WTC11 (cell line): ENCODE results near the gene AGAP1. TPM values are rescaled to one million over a fixed set of nuclear protein-coding genes. Genes with fewer than 3 reads are reported as not detected.

Experiments used
- ATAC-seq: fragments of 200-7000 bp; cut with Tn5 transposase; 2 replicates; pipeline ENCODE4 v1.10.0; 2021; ENCODE audit warnings: mild to moderate bottlenecking, moderate library complexity
- CTCF ChIA-PET: fragments of 300-600 bp; sonication (Branson Sonifier 250); formaldehyde crosslinking; loops from one replicate; lab custom pipeline; 2021; ENCODE audit warnings: antibody characterized with exemption; lab: Charles Lee
- POLR2A ChIA-PET: fragments of 350-600 bp; sonication (Branson Sonifier 250); formaldehyde crosslinking; loops from one replicate; lab custom pipeline; 2021; ENCODE audit warnings: antibody characterized with exemption; lab: Charles Lee
- DNase-seq: peaks from one replicate; pipeline ENCODE4 v3.0.0; 2021; ENCODE audit warnings: low spot score
- H3K27ac Mint-ChIP-seq: 2 replicates; pipeline ENCODE4 v1.8.0; 2021; ENCODE audit warnings: mixed read lengths
- H3K27me3 Mint-ChIP-seq: 2 replicates; pipeline ENCODE4 v1.8.0; 2021; ENCODE audit warnings: low read depth, mild to moderate bottlenecking, moderate library complexity, mixed read lengths
- H3K36me3 Mint-ChIP-seq: 2 replicates; pipeline ENCODE4 v1.8.0; 2021; ENCODE audit warnings: mixed read lengths
- H3K4me1 Mint-ChIP-seq: 2 replicates; pipeline ENCODE4 v1.8.0; 2022; ENCODE audit warnings: mixed read lengths
- H3K4me3 Mint-ChIP-seq: 2 replicates; pipeline ENCODE4 v1.8.0; 2021; ENCODE audit warnings: mild to moderate bottlenecking, moderate library complexity, mixed read lengths
- H3K9me3 Mint-ChIP-seq: 2 replicates; pipeline ENCODE4 v1.8.0; 2021; ENCODE audit warnings: mixed read lengths
- FOXK1 ChIP-seq: sonication (generic); formaldehyde crosslinking; IDR thresholded peaks from 2 replicates; pipeline ENCODE4 v1.8.0; 2022; ENCODE audit warnings: mild to moderate bottlenecking, moderate library complexity, missing genetic modification reagents
- GRHL2 ChIP-seq: fragments of 250-450 bp; sonication (Bioruptor Pico); IDR thresholded peaks from 2 replicates; pipeline ENCODE4 v1.8.0; 2022; ENCODE audit warnings: mild to moderate bottlenecking, moderate library complexity; ENCODE audit not compliant: insufficient replicate concordance, severe bottlenecking
- JUN ChIP-seq: sonication (generic); formaldehyde crosslinking; IDR thresholded peaks from 2 replicates; pipeline ENCODE4 v1.8.0; 2023; ENCODE audit warnings: mild to moderate bottlenecking, missing genetic modification reagents
- NFE2L1 ChIP-seq: sonication (generic); formaldehyde crosslinking; IDR thresholded peaks from 2 replicates; pipeline ENCODE4 v1.8.1; 2023; ENCODE audit warnings: missing genetic modification reagents
- OVOL2 ChIP-seq: fragments of 250-450 bp; sonication (Bioruptor Pico); IDR thresholded peaks from 2 replicates; pipeline ENCODE4 v1.9.0; 2021; ENCODE audit warnings: mild to moderate bottlenecking, borderline replicate concordance
- SMAD4 ChIP-seq: sonication (generic); formaldehyde crosslinking; IDR thresholded peaks from 2 replicates; pipeline ENCODE4 v1.8.0; 2022; ENCODE audit warnings: mild to moderate bottlenecking, missing genetic modification reagents
- ZBTB21 ChIP-seq: sonication (generic); formaldehyde crosslinking; IDR thresholded peaks from 2 replicates; pipeline ENCODE4 v1.8.1; 2023; ENCODE audit warnings: mild to moderate bottlenecking, missing genetic modification reagents, borderline replicate concordance
- ZNF232 ChIP-seq: sonication (generic); formaldehyde crosslinking; IDR thresholded peaks from 2 replicates; pipeline ENCODE4 v1.8.0; 2022; ENCODE audit warnings: mild to moderate bottlenecking, missing genetic modification reagents
- ZNF416 ChIP-seq: fragments of 250-450 bp; sonication (Bioruptor Pico); IDR thresholded peaks from 2 replicates; pipeline ENCODE4 v1.9.0; 2021; ENCODE audit warnings: mild to moderate bottlenecking, inconsistent platforms
- ZNF423 ChIP-seq: fragments of 250-450 bp; sonication (Bioruptor Pico); IDR thresholded peaks from 2 replicates; pipeline ENCODE4 v2.1.2; 2022; ENCODE audit warnings: mild to moderate bottlenecking, moderate library complexity
- total RNA-seq: library from RNA; stranded (reverse); gene quantifications from 3 replicates; pipeline ENCODE4 v1.2.3, GENCODE V29; 2021
- TF ChIP-seq, protein P1 (sequence below): fragments of 250-450 bp; sonication (Bioruptor Pico); IDR thresholded peaks from 2 replicates; pipeline ENCODE4 v2.1.2; 2022; ENCODE audit warnings: mild to moderate bottlenecking, moderate library complexity
- TF ChIP-seq, protein P2 (sequence below): sonication (generic); formaldehyde crosslinking; IDR thresholded peaks from 2 replicates; pipeline ENCODE4 v1.8.0; 2023; ENCODE audit warnings: missing genetic modification reagents, mild to moderate bottlenecking, borderline replicate concordance
- TF ChIP-seq, protein P3 (sequence below): fragments of 250-450 bp; sonication (Bioruptor Pico); IDR thresholded peaks from 2 replicates; pipeline ENCODE4 v1.9.0; 2021; ENCODE audit warnings: mild to moderate bottlenecking
- TF ChIP-seq, protein P4 (sequence below): sonication (generic); formaldehyde crosslinking; IDR thresholded peaks from 2 replicates; pipeline ENCODE4 v1.8.0; 2022; ENCODE audit warnings: mild to moderate bottlenecking, missing genetic modification reagents

AGAP1 gene
- total RNA-seq, 1 experiment from 2014 or later: 49.3 TPM

DNA sequence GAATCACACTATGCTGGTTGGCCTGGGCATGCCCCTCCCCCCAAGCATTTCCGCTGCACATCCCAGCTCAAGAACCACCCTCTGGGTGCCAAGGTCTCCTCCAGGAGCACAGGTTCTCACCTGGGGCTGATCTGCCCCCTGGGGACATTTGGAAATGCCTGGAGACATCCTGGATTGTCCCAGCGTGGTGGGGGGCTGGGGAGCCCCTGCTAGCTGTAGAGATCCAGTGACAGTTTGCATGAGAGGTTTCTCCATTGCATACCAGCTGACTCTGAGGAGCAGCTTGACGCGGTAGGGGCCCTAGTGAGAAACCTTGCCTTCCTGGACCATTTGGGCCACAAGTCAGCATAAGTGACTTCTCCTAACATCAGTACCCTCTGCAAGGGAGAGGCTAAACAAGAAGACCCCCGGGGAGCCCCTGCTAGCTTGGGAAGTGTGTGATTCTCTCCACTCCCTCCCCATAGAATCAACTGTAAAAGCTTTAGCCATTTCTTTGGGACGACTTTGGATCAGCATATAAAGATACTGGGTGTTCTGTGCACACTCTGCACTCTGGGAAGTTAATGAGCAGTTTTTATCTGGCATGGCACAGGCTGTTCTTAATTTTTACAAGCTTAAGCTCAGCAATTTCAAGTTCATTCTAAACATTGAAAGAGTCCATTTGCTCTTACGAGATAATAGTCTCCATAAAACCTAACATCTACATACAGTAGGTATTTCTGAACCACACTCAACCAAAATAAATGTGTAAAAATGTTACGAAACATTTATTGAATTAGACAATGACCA is 580.2 kb downstream of the AGAP1 start:
- ChIA-PET CTCF (interaction anchor here (0.6 to 1.8 kb wide), 4 partner anchors 12 to 281 kb away, joined by 3 to 6 read pairs (median 5); no protein-coding TSS in a partner anchor), POLR2A (interaction anchor here (1.2 kb wide), 1 partner anchor 67 kb away, joined by 4 read pairs; no protein-coding TSS in a partner anchor)
- DNase-seq: no peak
- H3K36me3 Mint-ChIP-seq: peaks cover 8% of the 10 kb centered on the region; the same call in 1 of the 2 replicates
- no peak overlapping the region for H3K4me3 Mint-ChIP-seq
- H3K9me3 Mint-ChIP-seq: no peaks in the 10 kb centered on the region
- no peaks in the 10 kb centered on the region for H3K27me3 Mint-ChIP-seq
- TF ChIP-seq, protein P1, sequence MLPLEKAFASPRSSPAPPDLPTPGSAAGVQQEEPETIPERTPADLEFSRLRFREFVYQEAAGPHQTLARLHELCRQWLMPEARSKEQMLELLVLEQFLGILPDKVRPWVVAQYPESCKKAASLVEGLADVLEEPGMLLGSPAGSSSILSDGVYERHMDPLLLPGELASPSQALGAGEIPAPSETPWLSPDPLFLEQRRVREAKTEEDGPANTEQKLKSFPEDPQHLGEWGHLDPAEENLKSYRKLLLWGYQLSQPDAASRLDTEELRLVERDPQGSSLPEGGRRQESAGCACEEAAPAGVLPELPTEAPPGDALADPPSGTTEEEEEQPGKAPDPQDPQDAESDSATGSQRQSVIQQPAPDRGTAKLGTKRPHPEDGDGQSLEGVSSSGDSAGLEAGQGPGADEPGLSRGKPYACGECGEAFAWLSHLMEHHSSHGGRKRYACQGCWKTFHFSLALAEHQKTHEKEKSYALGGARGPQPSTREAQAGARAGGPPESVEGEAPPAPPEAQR: no peak
- peak; percentile 89 for TF ChIP-seq ZNF423 (CRISPR knock-in tag)
- H3K4me1 Mint-ChIP-seq: peaks cover 24% of the 10 kb centered on the region
- peak; percentile 40 for ATAC-seq
- no peak overlapping the region for H3K27ac Mint-ChIP-seq

DNA sequence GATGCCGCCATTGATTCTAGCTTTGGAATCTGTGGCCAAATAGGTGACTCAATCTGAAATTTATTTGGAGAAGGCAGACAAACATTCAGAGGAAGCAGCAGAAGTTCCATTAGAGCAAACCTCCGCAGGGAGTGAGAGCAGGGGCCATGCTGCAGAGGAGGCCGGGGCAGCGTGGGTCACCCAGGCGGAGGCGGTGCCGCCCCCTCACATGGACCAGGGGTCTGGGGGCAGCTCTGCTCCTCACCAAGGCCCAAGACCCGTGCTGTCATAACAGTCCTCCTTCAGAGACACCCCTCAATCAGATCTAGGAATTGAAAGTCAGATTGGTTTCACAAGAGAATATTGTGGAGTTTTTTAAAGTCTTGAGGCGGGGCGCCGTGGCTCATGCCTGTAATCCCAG is 582.0 kb downstream of the AGAP1 start:
- peaks cover 14% of the 10 kb centered on the region for H3K9me3 Mint-ChIP-seq
- ChIA-PET POLR2A (no interaction called here), CTCF (interaction anchor here (0.9 kb wide), 1 partner anchor 17 kb away, joined by 6 read pairs; no protein-coding TSS in a partner anchor)
- no peak for DNase-seq
- TF ChIP-seq NFE2L1 (CRISPR knock-in tag): no peak
- TF ChIP-seq FOXK1: no peak
- no peak for TF ChIP-seq ZBTB21 (CRISPR knock-in tag)
- TF ChIP-seq ZNF416 (CRISPR knock-in tag): no peak
- TF ChIP-seq ZNF232 (CRISPR knock-in tag): no peak
- TF ChIP-seq SMAD4 (CRISPR knock-in tag): no peak
- TF ChIP-seq GRHL2 (CRISPR knock-in tag): no peak
- TF ChIP-seq, protein P2, sequence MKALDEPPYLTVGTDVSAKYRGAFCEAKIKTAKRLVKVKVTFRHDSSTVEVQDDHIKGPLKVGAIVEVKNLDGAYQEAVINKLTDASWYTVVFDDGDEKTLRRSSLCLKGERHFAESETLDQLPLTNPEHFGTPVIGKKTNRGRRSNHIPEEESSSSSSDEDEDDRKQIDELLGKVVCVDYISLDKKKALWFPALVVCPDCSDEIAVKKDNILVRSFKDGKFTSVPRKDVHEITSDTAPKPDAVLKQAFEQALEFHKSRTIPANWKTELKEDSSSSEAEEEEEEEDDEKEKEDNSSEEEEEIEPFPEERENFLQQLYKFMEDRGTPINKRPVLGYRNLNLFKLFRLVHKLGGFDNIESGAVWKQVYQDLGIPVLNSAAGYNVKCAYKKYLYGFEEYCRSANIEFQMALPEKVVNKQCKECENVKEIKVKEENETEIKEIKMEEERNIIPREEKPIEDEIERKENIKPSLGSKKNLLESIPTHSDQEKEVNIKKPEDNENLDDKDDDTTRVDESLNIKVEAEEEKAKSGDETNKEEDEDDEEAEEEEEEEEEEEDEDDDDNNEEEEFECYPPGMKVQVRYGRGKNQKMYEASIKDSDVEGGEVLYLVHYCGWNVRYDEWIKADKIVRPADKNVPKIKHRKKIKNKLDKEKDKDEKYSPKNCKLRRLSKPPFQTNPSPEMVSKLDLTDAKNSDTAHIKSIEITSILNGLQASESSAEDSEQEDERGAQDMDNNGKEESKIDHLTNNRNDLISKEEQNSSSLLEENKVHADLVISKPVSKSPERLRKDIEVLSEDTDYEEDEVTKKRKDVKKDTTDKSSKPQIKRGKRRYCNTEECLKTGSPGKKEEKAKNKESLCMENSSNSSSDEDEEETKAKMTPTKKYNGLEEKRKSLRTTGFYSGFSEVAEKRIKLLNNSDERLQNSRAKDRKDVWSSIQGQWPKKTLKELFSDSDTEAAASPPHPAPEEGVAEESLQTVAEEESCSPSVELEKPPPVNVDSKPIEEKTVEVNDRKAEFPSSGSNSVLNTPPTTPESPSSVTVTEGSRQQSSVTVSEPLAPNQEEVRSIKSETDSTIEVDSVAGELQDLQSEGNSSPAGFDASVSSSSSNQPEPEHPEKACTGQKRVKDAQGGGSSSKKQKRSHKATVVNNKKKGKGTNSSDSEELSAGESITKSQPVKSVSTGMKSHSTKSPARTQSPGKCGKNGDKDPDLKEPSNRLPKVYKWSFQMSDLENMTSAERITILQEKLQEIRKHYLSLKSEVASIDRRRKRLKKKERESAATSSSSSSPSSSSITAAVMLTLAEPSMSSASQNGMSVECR: no peak
- no peak for TF ChIP-seq JUN (CRISPR knock-in tag)
- TF ChIP-seq, protein P3, sequence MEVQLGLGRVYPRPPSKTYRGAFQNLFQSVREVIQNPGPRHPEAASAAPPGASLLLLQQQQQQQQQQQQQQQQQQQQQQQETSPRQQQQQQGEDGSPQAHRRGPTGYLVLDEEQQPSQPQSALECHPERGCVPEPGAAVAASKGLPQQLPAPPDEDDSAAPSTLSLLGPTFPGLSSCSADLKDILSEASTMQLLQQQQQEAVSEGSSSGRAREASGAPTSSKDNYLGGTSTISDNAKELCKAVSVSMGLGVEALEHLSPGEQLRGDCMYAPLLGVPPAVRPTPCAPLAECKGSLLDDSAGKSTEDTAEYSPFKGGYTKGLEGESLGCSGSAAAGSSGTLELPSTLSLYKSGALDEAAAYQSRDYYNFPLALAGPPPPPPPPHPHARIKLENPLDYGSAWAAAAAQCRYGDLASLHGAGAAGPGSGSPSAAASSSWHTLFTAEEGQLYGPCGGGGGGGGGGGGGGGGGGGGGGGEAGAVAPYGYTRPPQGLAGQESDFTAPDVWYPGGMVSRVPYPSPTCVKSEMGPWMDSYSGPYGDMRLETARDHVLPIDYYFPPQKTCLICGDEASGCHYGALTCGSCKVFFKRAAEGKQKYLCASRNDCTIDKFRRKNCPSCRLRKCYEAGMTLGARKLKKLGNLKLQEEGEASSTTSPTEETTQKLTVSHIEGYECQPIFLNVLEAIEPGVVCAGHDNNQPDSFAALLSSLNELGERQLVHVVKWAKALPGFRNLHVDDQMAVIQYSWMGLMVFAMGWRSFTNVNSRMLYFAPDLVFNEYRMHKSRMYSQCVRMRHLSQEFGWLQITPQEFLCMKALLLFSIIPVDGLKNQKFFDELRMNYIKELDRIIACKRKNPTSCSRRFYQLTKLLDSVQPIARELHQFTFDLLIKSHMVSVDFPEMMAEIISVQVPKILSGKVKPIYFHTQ: no peak
- TF ChIP-seq OVOL2 (CRISPR knock-in tag): no peak
- TF ChIP-seq, protein P4, sequence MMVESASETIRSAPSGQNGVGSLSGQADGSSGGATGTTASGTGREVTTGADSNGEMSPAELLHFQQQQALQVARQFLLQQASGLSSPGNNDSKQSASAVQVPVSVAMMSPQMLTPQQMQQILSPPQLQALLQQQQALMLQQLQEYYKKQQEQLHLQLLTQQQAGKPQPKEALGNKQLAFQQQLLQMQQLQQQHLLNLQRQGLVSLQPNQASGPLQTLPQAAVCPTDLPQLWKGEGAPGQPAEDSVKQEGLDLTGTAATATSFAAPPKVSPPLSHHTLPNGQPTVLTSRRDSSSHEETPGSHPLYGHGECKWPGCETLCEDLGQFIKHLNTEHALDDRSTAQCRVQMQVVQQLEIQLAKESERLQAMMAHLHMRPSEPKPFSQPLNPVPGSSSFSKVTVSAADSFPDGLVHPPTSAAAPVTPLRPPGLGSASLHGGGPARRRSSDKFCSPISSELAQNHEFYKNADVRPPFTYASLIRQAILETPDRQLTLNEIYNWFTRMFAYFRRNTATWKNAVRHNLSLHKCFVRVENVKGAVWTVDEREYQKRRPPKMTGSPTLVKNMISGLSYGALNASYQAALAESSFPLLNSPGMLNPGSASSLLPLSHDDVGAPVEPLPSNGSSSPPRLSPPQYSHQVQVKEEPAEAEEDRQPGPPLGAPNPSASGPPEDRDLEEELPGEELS: no peak
- H3K4me1 Mint-ChIP-seq: peaks cover 23% of the 10 kb centered on the region
- ATAC-seq: no peak
- peaks cover 13% of the 10 kb centered on the region for H3K36me3 Mint-ChIP-seq
- H3K27ac Mint-ChIP-seq: no peak overlapping the region
- no peaks in the 10 kb centered on the region for H3K27me3 Mint-ChIP-seq
- H3K4me3 Mint-ChIP-seq: no peak overlapping the region
